Mesenteric fat pad (tissue), 1 donor: Measurements from ENCODE around the gene HOXC6. TPM values are rescaled to one million over a fixed set of nuclear protein-coding genes. Genes with fewer than 3 reads are reported as not detected.

Experiments
- DNase-seq: peaks from one replicate; pipeline ENCODE4 v3.0.0-alpha.2; 2020; ENCODE audit warnings: low spot score
- total RNA-seq: library from RNA; stranded (reverse); fragmentation: NEBNext Ultra II Directional; extraction: Animal tissue kit (Norgen Biotek cat#: 25700); gene quantifications from one replicate; pipeline ENCODE4 v1.2.1, GENCODE V29; 2021
- donor health status: DM: yes; HTN: yes; CAD: no.

Gene HOXC6
- total RNA-seq, 1 donor from 2014 or later = 0.74 TPM

DNA sequence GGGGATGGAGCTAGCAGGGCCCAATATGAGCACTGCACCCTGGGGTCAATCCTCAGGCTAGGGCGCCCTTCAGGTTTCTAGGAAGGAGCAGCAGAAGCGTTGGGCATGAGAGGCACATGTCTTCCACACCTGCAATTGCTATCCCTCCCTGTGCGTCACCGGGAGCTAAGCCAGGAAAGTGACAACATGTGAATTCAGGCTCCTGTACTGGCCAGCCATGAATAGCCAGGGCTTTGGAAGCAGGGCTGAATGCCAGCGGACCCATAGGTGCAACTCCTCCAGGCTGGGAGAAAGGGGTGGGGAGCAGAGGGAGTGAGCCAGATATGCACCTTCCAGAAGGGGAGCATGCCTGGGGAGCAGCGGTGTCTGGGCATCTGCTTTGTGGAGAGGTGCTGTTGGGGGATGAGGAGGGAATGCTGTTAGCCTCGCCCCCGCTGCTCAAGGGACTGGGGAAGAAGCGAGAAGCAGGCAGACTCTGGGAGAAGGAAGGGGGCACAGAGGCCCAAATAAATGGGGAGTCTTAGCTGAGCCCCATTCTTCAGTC lies 10.7 kb downstream of the HOXC6 start:
- DNase-seq = no peak

DNA sequence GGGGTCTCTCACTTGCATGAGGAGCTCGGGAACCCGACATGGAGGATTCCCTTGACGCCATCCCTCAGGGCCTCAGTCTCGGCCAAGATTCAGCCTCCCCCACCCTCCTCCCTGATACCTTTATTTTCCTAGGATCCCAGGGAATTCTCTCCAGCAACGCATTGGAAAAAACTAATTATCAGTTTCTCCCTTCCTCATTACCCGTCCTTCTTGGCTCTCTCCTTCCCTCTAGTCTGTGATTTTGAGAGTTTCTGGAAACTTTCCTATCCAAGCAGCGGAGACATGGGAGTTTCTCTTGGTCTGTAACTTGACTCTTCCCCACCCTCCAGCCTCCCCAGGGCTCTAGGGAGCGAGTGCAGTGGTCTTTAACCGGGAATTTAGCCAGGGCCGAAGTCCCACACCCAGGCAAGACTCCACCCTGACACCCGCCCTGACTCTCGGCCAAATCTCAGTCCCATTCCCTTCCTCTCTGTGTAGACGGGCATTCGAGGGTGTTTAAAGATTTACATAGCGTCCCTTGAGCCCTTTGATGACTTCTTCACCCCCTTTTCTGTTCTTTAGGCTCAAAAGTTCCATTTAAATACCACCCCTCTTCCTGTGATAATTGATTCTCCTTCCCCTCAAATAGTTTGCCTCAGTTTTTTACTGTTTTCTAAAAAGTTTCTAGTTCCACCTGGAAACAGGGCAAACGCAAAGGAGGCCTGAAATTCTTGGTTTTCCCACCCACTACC lies 11.3 kb downstream of the HOXC6 start:
- no peak for DNase-seq

DNA sequence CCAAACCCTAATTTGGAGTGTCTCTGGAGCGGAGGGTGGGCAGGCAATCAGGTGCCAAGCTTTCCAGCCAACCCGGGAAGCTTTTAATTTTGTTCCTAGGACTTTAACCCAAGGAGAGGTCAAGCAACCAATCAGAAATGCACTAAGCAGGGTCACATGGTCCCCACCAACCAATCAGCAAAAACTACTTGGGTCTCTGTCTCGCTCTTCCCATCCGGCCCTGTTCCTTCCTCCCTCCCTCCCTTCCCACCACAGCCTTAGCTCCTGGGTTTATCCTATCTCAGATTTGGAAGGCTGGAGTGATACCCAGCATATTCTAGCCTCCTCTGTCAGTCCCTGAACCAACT lies 11.9 kb downstream of the HOXC6 start:
- no peak for DNase-seq

DNA sequence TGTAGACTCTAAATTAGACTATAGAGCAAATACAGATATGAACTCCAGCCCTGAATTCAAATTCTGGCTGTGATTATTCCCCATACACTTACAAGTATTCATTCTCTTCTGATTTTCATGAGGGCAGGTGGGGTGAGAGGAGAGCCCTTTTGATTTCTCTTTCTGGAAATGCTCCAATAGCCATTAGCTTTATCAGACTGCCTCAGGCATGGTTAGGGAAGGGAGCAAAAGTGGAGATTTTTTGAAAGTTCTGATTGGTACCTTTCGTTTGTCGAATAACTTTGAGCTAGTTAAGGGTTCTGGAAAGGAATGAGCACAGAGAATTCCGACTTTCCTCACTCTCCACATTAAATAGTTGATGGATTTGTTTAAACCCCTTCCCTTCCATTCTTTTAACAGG lies 12.4 kb downstream of the HOXC6 start:
- DNase-seq = no peak

DNA sequence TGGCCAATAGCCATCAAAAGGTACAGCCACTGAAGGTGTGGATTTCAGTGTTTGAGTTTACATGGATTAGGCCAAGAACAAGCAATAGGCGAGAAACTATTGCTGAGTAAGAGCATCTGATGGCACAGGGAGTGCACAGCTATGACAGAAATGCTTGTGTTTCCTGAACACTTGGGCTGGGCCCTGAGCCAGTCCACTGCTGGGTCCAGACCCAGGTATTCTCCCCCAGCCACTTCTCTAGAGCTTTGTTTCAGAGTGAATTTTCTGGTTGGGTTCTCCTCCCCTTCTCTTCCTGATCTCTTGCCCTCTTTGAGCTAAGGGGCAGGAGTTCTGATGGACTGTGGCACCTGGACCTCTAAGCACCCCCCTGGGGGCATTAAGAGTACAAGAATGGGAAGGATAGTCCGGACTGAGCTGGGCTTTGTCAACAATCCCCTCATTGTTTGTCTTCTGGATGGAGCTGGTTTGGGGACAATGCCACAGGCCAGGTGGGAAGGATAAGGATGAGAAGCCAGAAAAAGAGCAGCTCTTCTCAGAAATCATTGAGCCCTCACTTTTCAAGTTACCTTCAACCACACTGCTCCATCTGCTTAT lies 13.0 kb downstream of the HOXC6 start:
- DNase-seq = peak; percentile 39

DNA sequence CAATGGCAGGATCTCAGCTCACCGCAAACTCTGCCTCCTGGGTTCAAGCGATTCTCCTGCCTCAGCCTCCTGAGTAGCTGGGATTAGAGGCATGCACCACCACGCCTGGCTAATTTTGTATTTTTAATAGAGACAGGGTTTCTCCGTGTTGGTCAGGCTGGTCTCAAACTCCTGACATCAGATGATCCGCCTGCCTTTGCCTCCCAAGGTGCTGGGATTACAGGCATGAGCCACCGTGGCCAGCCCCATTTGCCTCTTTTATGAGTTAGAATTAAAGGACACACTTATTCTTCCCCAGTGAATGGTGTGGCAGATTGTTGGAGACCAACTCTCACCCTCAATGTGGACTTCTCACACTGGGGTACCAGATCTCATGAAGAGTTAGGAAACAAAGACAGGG lies 13.8 kb downstream of the HOXC6 start:
- peak; percentile 49 for DNase-seq

DNA sequence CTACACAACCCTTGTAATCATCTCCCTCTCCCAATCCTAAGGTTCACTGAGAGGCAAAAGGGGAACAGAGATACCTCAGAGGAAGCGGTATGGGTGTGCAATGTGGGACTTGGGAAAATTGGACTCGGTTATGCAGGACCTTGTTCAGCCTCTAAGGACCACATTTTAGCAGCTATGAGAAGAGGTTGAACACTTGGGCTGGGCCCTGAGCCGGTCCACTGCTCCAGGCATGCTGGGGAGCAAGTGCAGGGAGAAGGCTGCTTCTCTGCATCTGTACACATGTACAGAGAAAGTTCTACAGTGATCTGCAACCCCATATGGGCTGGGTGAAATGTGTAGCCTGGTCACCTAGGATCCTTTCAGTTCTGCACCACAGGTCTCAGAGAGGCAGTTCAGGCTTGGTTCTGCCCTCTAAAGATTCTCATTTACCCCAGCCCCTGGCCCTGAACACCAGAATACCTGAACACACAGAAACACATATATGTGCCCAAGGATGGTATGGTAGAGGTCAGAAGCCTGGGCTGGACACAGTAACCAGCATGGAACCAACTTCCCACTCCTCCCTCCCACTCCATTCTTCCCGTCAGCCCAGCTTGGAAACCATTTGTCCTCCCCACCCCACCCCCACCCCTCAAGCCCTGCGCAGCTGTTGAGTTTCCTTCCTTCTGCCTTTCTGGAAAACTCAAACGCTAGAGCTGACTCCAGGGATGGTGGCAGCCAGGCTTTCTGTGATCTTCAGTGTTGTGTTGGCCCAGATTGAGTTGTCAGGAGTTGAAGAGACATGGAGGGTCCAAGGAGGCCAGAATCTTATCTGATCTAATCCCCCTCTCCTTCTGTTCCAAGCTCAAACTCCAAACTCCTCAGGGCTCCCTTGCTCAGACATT lies 15.0 kb downstream of the HOXC6 start:
- peak; percentile 41 for DNase-seq

DNA sequence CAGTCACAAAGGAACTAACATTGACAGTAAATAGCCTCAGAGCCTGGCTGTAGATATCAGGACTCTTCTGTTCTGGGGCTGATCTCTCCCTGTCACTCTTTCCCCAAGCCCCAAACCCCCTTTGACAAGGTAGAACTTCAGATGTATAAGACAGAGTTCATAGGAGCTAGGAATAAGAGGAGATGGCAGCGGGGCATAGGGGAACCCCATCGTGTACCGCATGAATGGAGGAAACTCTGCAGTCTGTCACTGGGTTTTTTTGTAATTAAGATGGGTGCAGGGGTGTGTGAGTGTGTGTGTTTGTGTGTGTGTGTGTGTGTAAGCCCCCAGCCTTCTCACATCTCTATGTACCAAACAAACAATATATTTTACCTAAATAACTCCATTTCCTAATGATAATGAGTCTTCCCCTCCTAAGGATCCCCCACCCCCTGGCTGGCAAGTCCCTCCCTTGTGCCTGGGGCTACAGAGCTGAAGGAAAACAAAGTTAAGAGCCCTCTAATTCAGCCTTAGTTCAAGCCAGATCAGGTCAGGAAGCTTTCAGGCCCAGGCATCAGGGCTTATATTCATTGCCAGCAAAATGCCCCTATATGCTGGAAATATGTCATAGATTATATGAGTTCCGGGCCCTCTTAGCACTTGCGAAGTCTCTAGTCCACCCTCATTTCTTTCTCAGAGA lies 16.3 kb downstream of the HOXC6 start:
- peak; percentile 24 for DNase-seq

DNA sequence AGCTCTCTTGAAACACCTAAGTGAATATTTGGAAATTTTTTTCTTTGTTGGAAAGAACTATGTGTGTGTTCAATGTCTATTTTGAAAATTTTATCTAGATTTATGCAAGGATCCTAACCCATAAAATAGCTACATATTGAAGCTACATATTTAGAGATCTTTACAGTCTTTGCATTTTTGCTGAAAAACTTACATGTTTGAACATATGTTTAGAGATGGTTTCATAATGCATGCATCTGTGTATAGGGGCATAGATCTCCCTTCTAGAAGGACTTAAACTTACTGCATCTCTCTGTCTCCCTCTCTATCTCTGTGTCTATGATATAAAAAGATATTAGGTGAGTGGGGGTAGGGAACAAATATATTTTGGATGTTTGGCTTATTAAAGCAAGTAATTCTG lies 17.2 kb downstream of the HOXC6 start:
- no peak for DNase-seq

DNA sequence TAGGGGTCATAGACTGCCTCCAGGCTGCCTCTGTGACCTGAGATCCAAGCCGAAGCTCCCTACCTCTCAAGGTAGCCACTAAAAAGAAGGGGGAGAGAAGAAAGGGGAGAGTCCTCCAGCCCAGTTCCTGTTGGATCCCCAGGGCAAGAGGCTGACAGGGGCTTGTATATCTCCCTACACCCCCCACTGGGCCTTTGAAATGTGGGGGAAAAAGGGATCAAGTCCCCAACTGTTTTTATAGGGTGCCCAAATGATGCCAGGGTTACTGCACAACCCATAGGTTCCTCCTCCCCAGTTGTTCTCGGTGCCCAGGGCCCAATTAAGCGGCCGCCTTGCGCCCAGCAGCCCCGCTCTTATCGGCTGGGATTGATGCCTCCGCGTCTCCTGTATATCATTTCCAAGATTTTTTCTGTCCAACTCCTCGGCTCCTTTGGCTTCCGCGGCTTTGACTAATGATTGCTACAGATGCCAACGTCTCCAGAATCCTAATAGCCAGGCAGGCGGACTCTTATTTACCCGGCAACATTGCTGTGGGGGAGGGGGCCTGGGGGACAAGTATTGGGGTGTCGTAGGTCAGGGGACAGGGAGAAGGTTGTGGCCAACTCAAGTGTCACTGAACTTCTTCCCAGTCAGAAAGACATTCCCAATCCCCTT lies 17.8 kb downstream of the HOXC6 start:
- peak; percentile 16 for DNase-seq

DNA sequence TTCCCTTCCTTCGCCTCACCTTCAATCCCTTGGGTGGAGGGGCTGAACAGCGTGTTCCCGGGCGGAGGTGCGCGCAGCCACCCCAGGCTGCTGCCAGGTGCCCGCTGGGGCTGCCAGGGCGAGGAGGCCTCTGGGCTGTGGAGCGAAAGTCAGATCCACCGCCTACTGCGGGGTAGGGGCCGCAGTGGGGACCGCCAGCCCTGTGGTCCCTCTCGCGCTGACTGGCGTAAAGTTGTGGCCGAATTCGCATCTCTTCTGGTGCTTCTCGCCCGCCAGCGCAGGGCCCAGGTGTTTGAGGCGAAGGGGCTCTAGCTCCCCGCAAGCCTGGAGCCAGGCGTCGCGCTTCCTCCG lies 18.5 kb downstream of the HOXC6 start:
- DNase-seq = peak; percentile 60

DNA sequence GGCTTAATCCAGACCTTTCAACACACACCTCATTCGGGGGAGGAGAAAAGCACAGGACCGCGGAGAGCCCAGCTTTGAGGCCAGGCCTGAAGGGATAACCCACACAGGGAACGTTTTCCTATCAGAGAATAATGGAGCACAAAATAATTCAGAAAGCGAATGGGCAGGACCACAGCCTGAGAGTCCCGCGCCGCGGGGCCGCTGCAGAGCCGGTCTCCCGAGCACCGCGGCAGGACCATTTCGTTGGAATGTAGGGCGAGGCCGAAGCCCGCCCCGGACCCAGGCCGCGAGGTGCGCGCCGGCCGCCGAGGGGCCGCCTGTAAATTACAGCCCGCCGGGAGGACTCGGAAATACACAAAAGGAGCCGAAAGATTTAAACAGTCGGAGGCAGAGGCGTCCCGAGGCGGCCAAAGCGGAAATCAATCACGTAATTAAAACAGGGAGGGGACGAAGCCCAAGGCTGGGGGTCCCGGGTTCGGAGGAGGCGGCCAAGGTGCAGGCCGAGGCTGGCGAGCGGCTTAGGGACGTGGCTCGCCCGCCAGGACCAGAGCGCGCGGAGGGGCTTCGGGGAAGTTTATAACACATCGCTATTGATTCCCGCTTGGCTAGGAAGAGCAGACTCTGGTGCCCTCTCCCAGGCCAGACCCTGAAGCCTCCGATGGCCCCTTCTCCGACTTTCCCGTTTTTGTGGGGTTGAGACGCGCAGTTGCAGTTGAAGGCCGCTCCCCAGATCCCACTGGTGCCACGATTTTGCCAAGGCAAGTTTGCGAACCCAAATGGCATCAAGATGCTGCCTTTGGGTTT lies 19.1 kb downstream of the HOXC6 start:
- DNase-seq = peak; percentile 87

DNA sequence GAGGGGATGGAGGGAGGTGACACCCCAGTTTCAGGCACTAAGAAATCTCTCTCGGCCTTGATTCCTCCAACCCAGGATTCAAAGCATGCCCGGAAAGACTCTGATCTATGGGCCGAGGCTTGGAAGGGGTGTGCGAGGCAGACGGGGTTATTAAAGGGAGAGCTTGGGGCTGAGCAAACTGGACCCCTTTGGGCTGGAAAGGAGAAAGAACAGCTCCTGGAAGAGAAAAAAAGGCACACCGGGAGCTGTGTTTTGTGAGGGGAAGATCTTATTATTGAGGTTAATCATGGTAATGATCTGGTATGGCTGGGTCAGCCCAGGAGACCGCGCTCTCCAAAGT lies 19.7 kb downstream of the HOXC6 start:
- DNase-seq = no peak

DNA sequence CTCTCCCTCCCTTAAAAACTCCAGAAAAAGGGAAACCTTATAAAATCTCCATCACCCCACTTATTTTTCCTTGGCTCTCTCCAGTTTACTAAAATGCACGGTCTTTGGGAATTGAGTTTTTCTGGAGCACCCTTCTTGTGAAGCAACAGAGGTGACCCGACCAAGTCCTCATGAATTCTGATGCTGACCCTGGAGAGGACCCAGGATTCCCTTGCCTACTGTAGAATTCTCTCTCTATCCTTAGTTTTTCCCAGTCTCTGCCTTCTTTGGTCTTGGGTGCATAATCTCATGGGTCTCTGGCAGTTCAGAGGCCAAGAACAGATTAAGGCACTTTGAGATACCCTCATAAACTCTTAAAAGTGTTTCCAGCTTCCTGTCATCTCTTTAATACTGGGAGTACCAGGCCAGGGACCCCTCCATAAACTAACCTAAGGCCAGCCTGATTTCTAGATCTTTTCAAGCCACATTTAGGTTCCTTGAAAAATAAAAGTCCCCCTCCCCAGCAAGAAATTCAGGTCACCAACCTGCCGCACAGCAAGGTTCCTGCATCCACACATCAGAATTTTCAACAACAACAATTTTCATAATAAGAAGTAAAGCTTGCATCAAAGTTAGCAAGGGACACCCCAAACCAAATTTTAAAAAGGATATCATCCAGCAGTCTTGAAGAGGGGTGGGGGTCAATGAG lies 20.3 kb downstream of the HOXC6 start:
- DNase-seq = no peak

DNA sequence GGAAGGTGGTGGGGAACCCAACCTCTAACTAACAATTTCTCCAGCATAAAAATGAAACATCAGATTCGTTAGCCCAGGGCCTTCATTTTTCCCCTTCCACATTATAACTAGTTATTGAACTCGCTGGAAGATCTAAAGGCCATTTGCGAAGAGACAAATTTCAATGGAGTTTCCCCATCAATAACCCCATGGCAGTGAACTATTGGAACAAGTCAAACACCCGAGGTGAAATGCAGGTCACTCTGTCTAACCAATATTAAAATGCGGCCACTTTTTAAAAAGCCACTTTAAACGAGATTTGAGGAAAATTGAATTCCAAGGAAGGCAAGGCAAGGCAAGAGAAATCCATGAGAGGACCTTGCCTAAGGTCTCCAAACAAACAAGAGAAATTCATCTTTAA lies 20.9 kb downstream of the HOXC6 start:
- DNase-seq = no peak

DNA sequence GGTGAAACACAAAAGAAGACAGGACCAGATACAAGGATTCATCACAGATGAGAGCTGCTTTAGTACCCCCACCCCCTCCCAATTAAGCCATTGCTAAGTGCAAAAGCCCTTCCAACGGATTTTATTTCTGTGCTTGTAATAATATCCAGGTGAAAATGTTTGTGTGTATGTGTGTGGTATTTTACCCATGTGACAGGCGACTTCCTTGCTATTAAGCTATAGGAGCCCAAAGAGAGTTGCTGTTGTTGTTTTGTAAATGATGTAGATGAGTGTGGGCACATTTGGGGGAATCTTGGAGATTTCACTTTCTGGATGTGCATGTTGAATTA lies 22.2 kb downstream of the HOXC6 start:
- DNase-seq = no peak

DNA sequence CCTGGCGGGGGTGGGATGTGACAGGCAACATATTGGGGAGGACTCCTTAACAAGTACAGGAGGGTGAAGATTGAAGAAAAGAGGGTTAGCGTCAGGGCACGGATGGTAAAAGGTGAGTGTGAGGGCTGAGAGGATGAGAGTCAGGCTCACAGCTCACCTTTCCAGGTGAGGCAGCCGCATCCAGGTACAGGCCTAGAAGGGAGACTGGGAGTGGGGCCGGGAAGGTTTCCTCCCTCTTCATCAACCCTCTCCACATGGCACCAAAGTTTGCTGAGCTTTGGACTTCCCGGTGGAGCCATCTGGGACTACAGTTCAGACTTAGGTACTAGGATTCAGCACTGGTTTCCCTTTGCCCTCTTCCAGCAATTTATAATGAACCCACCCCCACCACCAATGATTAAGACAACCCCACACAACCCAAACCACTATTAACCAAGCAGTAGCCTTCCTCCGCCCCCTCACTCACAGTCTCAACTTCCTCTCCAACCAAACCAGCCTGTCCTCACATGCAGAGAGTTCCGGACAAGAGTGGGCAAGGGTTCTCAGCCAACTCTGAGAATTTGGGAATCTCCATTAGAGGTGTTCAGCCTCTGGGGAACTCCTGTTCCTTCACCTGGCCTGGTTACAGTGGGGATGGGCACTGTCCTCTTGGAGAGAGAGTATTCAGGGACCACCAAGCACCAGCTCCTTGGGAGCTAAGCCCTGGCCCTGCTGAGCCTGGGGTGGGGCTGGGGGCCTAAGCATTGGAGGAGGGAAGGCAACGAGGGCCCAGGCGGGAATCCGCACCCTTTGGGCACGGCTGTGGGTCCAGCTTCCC lies 23.0 kb downstream of the HOXC6 start:
- peak; percentile 51 for DNase-seq

DNA sequence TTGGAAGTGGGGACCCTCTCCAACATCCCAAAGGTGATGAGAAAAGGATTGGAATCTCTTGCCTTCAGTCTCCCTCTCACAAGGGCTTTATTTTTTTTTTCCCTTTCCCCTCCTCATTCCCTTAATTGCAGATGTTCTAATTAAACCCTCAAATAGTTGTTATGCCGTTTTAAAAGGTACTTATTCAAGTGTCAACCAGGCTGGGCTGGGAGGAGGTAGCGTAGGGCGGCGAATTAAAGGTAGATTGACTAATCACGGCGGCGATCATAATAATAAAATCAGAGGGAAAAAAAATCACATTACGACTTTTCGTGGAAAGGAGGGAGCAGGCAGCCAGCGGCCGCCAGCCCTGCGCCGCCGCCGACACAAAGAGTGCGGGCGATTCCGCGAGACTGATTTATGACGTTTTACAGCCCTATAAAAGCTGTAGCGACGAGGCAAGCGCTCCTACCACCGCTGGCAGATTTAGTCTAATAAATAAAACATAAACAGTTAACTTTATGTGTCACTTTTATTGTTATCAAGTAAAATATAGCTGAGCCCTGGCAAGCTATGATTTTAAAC lies 23.7 kb downstream of the HOXC6 start:
- peak; percentile 64 for DNase-seq
